ENCODE measurements around the gene ATP5PO.
"Not testable (repeated sequence)": the region's sequence is repeated elsewhere in the genome, so short reads cannot be mapped to it uniquely, and the experiment has no call there.

The ATP5PO gene

GRCh38 chr21:33865996-33866575 lies 49.5 kb downstream of the ATP5PO start:
- no peak for DNase-seq

GRCh38 chr21:33865176-33865575 lies 50.4 kb downstream of the ATP5PO start:
- DNase-seq = no peak

GRCh38 chr21:33864150-33864549 lies 51.5 kb downstream of the ATP5PO start:
- DNase-seq = no peak

GRCh38 chr21:33863191-33863590 lies 52.4 kb downstream of the ATP5PO start:
- not testable (repeated sequence) for DNase-seq

GRCh38 chr21:33861125-33861524 lies 54.5 kb downstream of the ATP5PO start:
- no peak for DNase-seq

GRCh38 chr21:33860332-33860879 lies 55.2 kb downstream of the ATP5PO start:
- DNase-seq = no peak

GRCh38 chr21:33859373-33860102 lies 56.1 kb downstream of the ATP5PO start:
- DNase-seq = no peak

- DNase-seq = no peak
Observed at GRCh38 chr21:33858667-33859372, 56.8 kb downstream of the ATP5PO start.

GRCh38 chr21:33857846-33858666 lies 57.5 kb downstream of the ATP5PO start:
- no peak for DNase-seq

GRCh38 chr21:33856893-33857527 lies 58.6 kb downstream of the ATP5PO start:
- no peak for DNase-seq

- DNase-seq = no peak
Observed at GRCh38 chr21:33855190-33855589, 60.4 kb downstream of the ATP5PO start.

- DNase-seq = no peak
Observed at GRCh38 chr21:33854604-33855003, 61.0 kb downstream of the ATP5PO start.
